Measurements from ENCODE around the gene TMEM250.

The TMEM250 gene

GRCh38 chr9:136091582-136092352 lies 26.9 kb downstream of the TMEM250 start:
- DNase-seq (ENCODE audit: extremely low spot score): no peak
- ChIA-PET CTCF (interaction anchor here (1.3 to 1.5 kb wide), 2 partner anchors 12 to 124 kb away, joined by 3 to 4 read pairs; no protein-coding TSS in a partner anchor), POLR2A (interaction anchor here (0.8 kb wide), 1 partner anchor 28 kb away, joined by 3 read pairs; no protein-coding TSS in a partner anchor)
- no peak for TF ChIP-seq NFRKB (IDR thresholded peaks at IDR 0.05)
- no peak for TF ChIP-seq TARDBP (IDR thresholded peaks at IDR 0.05)
- no peak for TF ChIP-seq BHLHE40 (IDR thresholded peaks at IDR 0.05; ENCODE audit: borderline replicate concordance)
- no peak for TF ChIP-seq FOXK2 (IDR thresholded peaks at IDR 0.05)
- TF ChIP-seq HDGF (IDR thresholded peaks at IDR 0.05; ENCODE audit: borderline replicate concordance): no peak
- TF ChIP-seq ARNT (IDR thresholded peaks at IDR 0.05): no peak
- TF ChIP-seq PKNOX1 (IDR thresholded peaks at IDR 0.05): no peak
- TF ChIP-seq ELF4 (IDR thresholded peaks at IDR 0.05): no peak
- no peak for TF ChIP-seq FOXM1 (IDR thresholded peaks at IDR 0.05; ENCODE audit: borderline replicate concordance)
- TF ChIP-seq SP1 (IDR thresholded peaks at IDR 0.05): no peak
- TF ChIP-seq FOXA1 (IDR thresholded peaks at IDR 0.05): no peak
- no peak for TF ChIP-seq ZNF384 (IDR thresholded peaks at IDR 0.05)
- no peak for TF ChIP-seq L3MBTL2 (conservative IDR thresholded peaks at IDR 0.05)
- TF ChIP-seq LEF1 (IDR thresholded peaks at IDR 0.05; ENCODE audit: borderline replicate concordance): no peak

DNA sequence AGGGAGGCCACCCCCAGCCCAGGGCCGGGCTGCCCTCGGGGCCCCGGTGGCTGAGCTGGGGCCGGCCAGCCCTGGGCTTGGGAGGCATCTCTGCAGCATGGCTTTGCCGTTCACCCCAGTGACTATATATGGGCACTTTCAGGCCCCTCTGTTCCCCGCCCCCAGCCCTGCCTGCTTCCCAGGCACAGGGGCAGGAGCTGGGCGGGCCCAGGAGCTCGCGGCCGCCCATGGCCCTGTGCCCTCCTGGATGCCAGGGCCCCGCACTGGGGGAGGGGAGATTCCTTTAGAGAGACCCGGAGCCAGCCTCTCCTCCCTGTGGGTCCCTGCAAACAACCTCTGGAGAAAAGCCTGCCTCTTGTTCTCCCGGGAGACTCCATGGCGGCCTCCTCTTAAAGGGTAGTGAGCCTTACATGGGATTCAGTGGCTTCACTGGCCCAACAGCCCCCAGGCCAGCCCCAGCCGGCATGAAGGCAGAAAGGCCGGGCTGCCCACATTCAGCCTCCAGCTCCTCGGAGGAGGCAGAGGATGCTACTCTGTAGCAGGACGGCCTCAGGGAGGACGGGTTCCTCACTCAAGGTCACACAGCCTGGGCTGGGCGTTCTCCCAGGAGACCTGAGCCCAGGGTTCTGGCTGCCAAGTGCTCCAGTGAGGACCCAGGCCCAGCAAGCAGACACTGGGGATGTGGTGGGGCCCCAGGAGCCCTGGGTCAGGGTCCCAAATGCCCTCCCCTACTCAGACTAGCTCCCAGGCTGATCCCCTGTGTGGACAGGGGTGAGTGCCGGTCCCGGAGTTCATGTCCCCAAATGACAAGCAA lies 27.7 kb downstream of the TMEM250 start:
- ChIA-PET POLR2A (no interaction called here), CTCF (interaction anchor here (0.9 to 1.6 kb wide), 4 partner anchors 11 to 123 kb away, joined by 3 to 12 read pairs (median 4); no protein-coding TSS in a partner anchor)
- TF ChIP-seq L3MBTL2 (conservative IDR thresholded peaks at IDR 0.05) (no peak), SUZ12 (IDR thresholded peaks at IDR 0.05) (no peak), PKNOX1 (IDR thresholded peaks at IDR 0.05) (no peak), SP1 (IDR thresholded peaks at IDR 0.05) (no peak), NFRKB (IDR thresholded peaks at IDR 0.05) (no peak), CTBP1 (IDR thresholded peaks at IDR 0.05; ENCODE audit: borderline replicate concordance) (no peak), FOXK2 (IDR thresholded peaks at IDR 0.05) (no peak), HDGF (IDR thresholded peaks at IDR 0.05; ENCODE audit: borderline replicate concordance) (no peak), ELF4 (IDR thresholded peaks at IDR 0.05) (no peak), LEF1 (IDR thresholded peaks at IDR 0.05; ENCODE audit: borderline replicate concordance) (no peak), FOXM1 (IDR thresholded peaks at IDR 0.05; ENCODE audit: borderline replicate concordance) (no peak), ARNT (IDR thresholded peaks at IDR 0.05) (no peak), BHLHE40 (IDR thresholded peaks at IDR 0.05; ENCODE audit: borderline replicate concordance) (no peak), ZNF384 (IDR thresholded peaks at IDR 0.05) (no peak), TARDBP (IDR thresholded peaks at IDR 0.05) (no peak), FOXA1 (IDR thresholded peaks at IDR 0.05) (no peak)
- no peak for DNase-seq (ENCODE audit: extremely low spot score)

DNA sequence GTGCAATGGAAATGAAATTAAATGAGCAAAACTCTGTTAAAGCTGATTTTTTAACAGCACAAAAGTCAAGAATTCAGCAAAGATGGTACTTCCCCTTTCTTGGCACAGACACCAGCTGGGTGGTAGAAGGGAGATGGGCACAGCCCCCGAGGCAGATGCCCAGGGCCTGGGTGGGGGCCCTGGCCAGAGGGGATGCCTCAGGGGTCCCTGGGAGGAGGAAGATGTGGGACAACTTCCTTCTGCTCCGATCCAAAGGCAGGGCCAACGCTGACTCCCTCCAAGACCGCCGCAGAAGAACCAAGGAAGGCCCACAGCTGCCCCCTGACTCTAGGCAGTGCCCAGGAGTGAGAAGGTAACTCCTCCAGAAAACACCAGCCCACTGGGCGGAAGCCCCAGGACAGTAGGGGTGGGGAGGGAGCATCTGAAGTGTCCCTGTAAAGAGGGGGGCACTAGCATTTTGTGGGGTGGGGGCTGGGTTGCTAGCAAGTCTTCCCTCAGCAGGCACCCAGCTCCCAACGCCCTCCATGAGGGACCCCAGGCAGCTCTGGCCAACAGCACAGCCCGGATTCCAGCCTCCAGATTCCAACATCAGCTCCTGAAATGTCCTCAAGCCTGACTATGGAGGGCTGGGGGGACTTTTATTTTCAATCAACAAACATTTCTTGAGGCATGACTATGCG lies 28.5 kb downstream of the TMEM250 start:
- TF ChIP-seq SP1 (IDR thresholded peaks at IDR 0.05): no peak
- no peak for TF ChIP-seq ARNT (IDR thresholded peaks at IDR 0.05)
- no peak for TF ChIP-seq TARDBP (IDR thresholded peaks at IDR 0.05)
- TF ChIP-seq BHLHE40 (IDR thresholded peaks at IDR 0.05; ENCODE audit: borderline replicate concordance): no peak
- TF ChIP-seq L3MBTL2 (conservative IDR thresholded peaks at IDR 0.05): no peak
- ChIA-PET POLR2A (no interaction called here), CTCF (interaction anchor here (0.7 to 1.6 kb wide), 5 partner anchors 10 to 122 kb away, joined by 3 to 12 read pairs (median 3); no protein-coding TSS in a partner anchor)
- DNase-seq (ENCODE audit: extremely low spot score): no peak

- ChIA-PET CTCF (interaction anchor here (0.7 to 1.6 kb wide), 2 partner anchors 11 to 32 kb away, joined by 3 to 12 read pairs; no protein-coding TSS in a partner anchor), POLR2A (no interaction called here)
- no peak for DNase-seq (ENCODE audit: extremely low spot score)
- TF ChIP-seq CTBP1 (IDR thresholded peaks at IDR 0.05; ENCODE audit: borderline replicate concordance) (no peak), TARDBP (IDR thresholded peaks at IDR 0.05) (no peak), LEF1 (IDR thresholded peaks at IDR 0.05; ENCODE audit: borderline replicate concordance) (no peak), FOXM1 (IDR thresholded peaks at IDR 0.05; ENCODE audit: borderline replicate concordance) (no peak), ZNF384 (IDR thresholded peaks at IDR 0.05) (peak; percentile 71; the same call in 1 of the 2 replicates), ELF4 (IDR thresholded peaks at IDR 0.05) (no peak), BHLHE40 (IDR thresholded peaks at IDR 0.05; ENCODE audit: borderline replicate concordance) (no peak), PKNOX1 (IDR thresholded peaks at IDR 0.05) (peak; percentile 75), FOXK2 (IDR thresholded peaks at IDR 0.05) (no peak), HDGF (IDR thresholded peaks at IDR 0.05; ENCODE audit: borderline replicate concordance) (no peak), NFRKB (IDR thresholded peaks at IDR 0.05) (no peak), SUZ12 (IDR thresholded peaks at IDR 0.05) (no peak)
Observed at GRCh38 chr9:136089697-136090045, 29.0 kb downstream of the TMEM250 start.

All from HEK293T (cell line).